Breast epithelium (tissue), 3 donors: ENCODE results near the gene MTHFS.

Source experiments
- POLR2A ChIP-seq: fragments of 450-650 bp; IDR thresholded peaks from one replicate; pipeline ENCODE4 v1.6.1; 2016; ENCODE audit warnings: antibody characterized with exemption, mild to moderate bottlenecking, moderate library complexity
- POLR2AphosphoS5 ChIP-seq, 3 donors: sonication (generic); formaldehyde crosslinking; IDR thresholded peaks; one replicate each; pipeline ENCODE4 v1.6.1; 2017; ENCODE audit warnings: antibody characterized with exemption in 3 of 3
- TF ChIP-seq, protein P1 (sequence below), 3 donors: fragments of 450-650 bp; IDR thresholded peaks; one replicate each; pipeline ENCODE4 v1.5.1; 2016 to 2017; ENCODE audit warnings: antibody characterized with exemption in 3 of 3, mild to moderate bottlenecking in 3 of 3, moderate library complexity in 3 of 3

GRCh38 chr15:79923515-79924169 lies 26.8 kb upstream of the MTHFS start:
- TF ChIP-seq POLR2AphosphoS5 (IDR thresholded peaks at IDR 0.05) = peak; percentile 75 to 97 (median 81)
- TF ChIP-seq, protein P1, sequence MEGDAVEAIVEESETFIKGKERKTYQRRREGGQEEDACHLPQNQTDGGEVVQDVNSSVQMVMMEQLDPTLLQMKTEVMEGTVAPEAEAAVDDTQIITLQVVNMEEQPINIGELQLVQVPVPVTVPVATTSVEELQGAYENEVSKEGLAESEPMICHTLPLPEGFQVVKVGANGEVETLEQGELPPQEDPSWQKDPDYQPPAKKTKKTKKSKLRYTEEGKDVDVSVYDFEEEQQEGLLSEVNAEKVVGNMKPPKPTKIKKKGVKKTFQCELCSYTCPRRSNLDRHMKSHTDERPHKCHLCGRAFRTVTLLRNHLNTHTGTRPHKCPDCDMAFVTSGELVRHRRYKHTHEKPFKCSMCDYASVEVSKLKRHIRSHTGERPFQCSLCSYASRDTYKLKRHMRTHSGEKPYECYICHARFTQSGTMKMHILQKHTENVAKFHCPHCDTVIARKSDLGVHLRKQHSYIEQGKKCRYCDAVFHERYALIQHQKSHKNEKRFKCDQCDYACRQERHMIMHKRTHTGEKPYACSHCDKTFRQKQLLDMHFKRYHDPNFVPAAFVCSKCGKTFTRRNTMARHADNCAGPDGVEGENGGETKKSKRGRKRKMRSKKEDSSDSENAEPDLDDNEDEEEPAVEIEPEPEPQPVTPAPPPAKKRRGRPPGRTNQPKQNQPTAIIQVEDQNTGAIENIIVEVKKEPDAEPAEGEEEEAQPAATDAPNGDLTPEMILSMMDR (IDR thresholded peaks at IDR 0.05) = no peak
- peak; percentile 67 for TF ChIP-seq POLR2A
